KOPT-K1 (cell line): ENCODE measurements around the gene RAB6C.
"Not testable (repeated sequence)": the region's sequence is repeated elsewhere in the genome, so short reads cannot be mapped to it uniquely, and the experiment has no call there.

Experiments
- H3K27ac ChIP-seq: fragments of 200-600 bp; sonication (generic); 2 replicates; pipeline ENCODE4 v1.5.1; 2016; ENCODE audit warnings: antibody characterized with exemption, mild to moderate bottlenecking, low read depth, low read length; ENCODE audit not compliant: poor library complexity, severe bottlenecking
- H3K36me3 ChIP-seq: fragments of 200-600 bp; sonication (generic); 2 replicates; pipeline ENCODE4 v1.5.1; 2017; ENCODE audit warnings: antibody characterized with exemption, mild to moderate bottlenecking, low read length, moderate library complexity; ENCODE audit not compliant: insufficient read depth
- H3K9me3 ChIP-seq: fragments of 200-600 bp; sonication (generic); 2 replicates; pipeline ENCODE4 v1.5.1; 2017; ENCODE audit warnings: antibody characterized with exemption, low read length, mild to moderate bottlenecking; ENCODE audit not compliant: insufficient read depth, poor library complexity, severe bottlenecking

Gene RAB6C

DNA sequence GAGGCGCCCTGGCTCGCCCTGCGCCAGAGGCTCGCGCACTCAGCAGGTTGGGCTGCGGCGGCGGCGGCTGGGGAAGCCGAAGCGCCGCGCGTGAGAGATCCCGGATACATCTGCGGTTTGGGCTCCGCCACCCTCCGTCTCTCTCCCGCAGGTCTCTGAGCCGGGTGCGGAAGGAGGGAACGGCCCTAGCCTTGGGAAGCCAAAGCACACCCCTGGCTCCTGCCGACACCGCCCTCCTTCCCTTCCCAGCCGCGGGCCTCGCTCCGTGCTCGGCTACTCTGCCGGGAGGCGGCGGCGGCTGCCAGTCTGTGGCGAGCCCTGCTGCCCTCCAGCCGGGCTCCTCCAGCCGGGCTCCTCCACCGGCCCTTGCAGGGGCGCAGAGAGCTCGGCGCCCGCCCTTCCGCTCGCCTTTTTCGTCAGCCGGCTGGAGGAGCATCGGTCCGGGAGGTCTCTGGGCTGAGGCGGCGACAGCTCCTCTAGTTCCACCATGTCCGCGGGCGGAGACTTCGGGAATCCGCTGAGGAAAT is at the start of gene RAB6C:
TSS of gene RAB6C (plus strand) at position 38 of the 527 bp plus-strand sequence. CDS start at position 488, 450 bp downstream.
- not testable (repeated sequence) for H3K36me3 ChIP-seq, H3K27ac ChIP-seq

DNA sequence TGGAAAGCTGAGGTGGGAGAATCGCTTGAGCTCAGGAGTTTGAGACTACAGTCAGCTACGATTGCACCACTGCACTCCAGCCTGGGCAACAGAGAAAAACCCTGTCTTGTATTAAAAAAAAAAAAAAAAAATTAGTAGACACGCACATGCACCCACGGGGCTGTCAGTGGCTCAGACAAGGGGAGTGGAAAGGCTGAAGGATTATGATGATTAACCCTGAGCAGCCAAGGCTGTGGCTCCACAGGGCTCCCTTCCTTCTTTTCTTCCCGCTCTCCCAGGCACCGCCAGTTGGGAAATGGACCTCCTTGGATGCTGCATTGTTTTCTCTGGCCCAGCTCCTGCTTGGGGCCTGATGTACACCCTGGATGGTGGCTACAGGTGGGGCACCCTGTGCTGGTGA is 49.0 kb upstream of the RAB6C start:
- Histone ChIP-seq H3K27ac (no peak overlapping the region), H3K9me3 (no peaks in the 10 kb centered on the region), H3K36me3 (no peaks in the 10 kb centered on the region)

More for the DNA sequence above, at the start of gene RAB6C:
- not testable (repeated sequence) for H3K9me3 ChIP-seq

DNA sequence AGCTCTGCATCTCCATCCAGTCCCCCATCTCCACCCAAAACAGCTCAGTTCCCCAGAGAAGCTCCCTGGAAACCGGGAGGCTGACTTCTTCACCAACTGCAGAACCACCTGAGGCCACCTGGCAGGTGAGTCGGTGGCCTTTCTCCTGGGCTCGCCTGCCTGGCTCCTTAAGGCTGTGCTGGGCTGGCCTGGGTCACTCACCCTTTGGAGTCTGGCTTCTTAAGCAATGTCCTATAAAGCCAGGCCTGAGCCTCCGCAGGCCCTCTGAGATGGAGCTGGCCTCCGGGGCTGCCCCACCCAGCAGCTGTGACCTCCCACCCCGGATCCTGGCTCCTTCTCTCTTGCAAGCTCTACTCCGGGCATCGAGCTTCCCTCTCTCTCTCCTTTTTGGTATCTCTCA is 46.1 kb upstream of the RAB6C start:
- H3K36me3 ChIP-seq, H3K9me3 ChIP-seq, H3K27ac ChIP-seq: not testable (repeated sequence)

DNA sequence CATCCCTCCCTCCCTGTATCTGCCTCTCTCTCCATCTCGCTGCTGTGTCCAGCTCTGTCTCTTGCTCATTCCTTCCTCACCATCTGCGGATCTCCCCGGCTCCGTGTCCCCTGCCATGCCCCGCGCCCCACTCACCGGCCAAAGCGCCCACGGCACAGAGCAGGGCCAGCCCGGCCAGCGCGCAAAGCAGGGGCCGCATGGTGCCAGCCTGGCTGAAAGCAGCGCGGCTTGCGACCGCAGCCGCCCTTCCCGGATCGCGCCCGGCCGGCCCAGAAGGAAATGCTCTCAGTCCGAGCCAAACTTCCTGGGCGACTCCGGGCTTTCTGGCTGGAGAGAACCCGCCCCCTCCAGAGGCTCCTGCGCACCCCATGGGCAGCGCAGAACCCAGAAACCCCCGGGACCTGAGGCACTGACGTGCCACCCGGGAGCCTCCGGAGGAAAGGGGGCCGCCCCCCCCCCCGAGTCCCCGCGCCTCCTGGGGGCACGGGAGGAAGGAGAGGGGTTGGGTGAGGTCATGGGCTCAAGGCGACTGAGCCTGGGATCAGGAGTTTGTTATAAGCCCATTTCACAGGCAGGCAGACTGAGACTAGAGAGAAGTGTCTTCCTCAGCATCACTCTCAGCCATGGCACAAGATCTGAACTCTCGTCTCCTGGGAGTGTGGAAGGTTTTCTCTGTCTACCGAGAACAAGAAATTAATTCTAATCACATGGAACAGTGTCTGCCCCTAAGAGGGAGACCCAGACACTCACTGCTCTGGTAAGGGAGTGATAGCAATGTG is 45.2 kb upstream of the RAB6C start:
- Histone ChIP-seq H3K36me3 (no peaks in the 10 kb centered on the region), H3K27ac (no peak overlapping the region)

DNA sequence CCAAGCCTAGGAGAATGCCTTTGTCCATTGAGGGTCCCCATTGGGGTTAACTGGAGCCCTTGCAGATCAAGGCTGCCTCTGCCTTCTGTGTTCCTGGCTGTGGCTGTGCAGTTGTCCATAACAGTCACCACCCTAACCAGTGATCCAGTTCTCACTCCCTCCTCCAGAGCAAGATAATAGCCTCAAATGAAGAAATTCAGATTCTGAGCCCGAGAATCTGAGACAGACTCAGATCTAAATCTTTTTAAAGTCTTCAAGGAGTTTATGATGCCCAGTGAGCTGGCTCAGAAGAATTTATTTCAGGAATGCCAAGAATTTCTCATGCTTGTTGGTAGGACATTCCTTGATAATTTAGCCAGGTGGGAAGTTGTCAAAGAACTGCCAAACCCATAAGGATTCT is 44.3 kb upstream of the RAB6C start:
- Histone ChIP-seq H3K36me3 (no peaks in the 10 kb centered on the region), H3K27ac (no peak overlapping the region)

More for the DNA sequence above, 45.2 kb upstream of the RAB6C start:
- H3K9me3 ChIP-seq: no peaks in the 10 kb centered on the region

DNA sequence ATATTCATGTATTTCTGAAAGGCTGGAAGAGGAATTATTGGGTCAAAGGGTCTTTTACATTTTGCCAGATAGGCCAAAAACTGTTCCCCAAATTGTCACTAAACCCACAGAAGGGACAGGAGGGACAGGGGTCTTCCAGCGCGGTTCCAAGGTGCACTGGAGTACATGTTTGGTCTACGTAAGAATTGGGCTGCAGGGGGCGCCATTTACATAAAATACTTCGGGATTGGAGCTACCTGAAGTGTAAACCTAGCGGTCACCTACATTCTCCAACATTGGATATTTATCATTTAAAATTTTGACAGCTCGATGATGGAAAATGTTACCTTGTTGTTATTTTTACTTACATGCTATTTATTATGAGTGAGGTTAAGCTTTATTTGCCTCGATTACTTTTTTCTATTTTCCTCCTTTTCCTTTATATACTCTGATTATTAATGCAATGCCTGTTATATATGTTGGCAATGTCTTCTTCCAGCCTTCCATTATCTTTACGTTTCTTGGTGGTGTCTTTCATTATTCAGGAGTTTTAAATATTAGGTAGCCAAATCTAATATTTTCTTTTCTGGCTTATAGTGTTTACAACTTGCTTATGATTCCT is 43.0 kb upstream of the RAB6C start:
- H3K9me3 ChIP-seq: no peaks in the 10 kb centered on the region
- H3K36me3 ChIP-seq: no peaks in the 10 kb centered on the region
- no peak overlapping the region for H3K27ac ChIP-seq

More for the DNA sequence above, 44.3 kb upstream of the RAB6C start:
- H3K9me3 ChIP-seq: no peaks in the 10 kb centered on the region

DNA sequence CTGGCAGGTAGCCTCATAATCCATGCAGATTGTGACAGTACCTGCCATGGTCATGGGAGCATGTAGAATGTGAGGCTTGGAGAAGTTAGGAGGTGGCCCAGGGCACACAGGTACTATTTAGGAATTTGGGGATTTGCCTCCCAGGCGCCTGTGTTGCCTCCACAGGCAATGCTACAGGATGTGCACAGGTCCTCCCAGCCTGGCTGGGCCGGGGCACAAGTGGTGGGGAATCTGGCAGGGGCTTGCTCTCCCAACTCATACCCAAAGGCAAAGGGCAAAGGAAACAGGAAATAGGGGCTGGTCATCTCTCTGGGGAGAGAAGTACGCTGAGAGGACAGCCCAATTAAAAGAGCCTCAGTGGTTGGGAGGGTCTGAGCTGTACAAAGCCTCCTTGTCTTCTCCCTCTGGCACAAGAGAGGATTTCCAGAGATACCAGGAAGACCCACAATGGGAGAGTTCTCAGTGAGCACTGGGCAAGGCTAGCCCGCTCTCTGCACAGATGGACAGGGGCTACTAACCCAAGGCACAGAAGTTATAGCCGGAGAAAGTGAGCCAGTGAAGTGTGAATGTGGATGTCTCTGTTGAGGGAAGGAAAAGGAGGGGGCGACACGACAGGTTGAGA is 40.5 kb upstream of the RAB6C start:
- not testable (repeated sequence) for H3K9me3 ChIP-seq, H3K36me3 ChIP-seq, H3K27ac ChIP-seq

DNA sequence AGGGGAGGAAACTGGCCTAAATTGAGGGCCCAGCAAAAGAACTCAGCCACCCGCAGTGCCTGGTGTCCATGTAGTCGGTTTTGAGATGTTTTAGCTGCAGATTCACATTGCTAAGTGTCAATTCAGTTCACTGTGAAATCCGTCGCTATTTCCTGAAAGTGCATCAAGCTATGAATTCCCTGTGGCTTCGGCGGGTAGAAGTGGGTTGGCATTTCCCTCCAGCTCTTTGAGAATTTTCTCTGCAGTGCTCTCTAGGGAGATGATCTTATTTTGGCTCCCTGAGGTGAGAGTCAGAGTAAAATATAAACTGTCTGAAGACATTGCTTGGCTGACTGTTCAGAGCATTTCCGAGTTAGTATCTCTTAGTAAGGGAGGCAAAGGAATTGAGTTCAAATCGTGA is 36.0 kb upstream of the RAB6C start:
- H3K9me3 ChIP-seq, H3K36me3 ChIP-seq, H3K27ac ChIP-seq: not testable (repeated sequence)

DNA sequence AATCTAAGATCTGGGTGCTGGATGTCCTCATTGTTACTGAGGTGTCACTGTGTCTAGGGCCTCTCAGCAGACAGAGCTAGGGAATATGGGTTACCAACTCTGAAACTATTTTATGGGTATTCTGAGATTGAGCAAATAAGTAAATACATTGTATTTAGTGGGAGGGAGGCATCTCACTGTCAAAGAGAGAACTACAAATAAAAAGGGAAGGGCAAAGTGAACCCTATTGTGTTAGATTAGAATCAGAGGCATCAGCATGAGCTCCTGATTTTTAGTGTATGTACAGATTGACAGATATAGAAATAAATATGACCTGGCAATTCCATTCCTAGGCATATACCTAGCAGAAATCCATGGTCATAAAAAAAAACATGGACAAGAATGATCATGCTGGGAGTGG is 33.9 kb upstream of the RAB6C start:
- Histone ChIP-seq H3K36me3 (no peaks in the 10 kb centered on the region), H3K9me3 (no peaks in the 10 kb centered on the region), H3K27ac (no peak overlapping the region)

DNA sequence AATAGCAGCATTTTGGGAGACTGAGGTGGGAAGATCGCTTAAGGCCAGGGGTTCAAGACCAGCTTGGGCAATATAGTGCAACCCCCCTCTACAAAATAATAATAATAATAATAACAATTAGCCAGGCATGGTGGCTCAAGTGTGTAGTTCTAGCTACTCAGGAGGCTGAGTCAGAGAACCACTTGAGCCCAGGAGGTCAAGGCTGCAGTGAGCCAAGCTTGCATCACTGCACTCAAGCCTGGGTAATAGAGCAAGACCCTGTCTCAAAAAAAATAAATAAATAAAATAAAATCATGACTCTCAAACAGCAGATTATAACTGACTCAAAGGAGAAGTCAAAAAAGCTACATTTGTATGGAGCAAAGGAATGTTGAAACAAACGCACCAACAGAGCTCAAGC is 31.8 kb upstream of the RAB6C start:
- not testable (repeated sequence) for H3K36me3 ChIP-seq

DNA sequence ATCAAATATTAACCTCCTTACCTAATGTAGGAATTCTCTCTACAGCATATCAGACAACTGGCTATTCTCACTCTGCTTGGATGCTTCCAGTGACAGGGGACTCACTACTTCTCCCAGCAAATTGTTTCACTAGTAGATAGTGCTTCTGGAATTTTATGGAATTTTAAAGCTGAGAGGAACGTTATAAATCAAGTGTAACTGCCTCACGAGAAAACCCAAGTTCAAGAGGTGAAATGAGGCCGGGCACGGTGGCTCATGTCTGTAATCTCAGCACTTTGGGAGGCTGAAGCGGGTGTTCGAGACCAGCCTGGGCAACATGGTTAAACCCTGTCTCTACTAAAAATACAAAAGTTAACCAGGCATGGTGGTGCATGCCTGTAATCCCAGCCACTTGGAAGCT is 23.3 kb upstream of the RAB6C start:
- not testable (repeated sequence) for H3K27ac ChIP-seq, H3K9me3 ChIP-seq

More for the DNA sequence above, 31.8 kb upstream of the RAB6C start:
- not testable (repeated sequence) for H3K27ac ChIP-seq, H3K9me3 ChIP-seq

DNA sequence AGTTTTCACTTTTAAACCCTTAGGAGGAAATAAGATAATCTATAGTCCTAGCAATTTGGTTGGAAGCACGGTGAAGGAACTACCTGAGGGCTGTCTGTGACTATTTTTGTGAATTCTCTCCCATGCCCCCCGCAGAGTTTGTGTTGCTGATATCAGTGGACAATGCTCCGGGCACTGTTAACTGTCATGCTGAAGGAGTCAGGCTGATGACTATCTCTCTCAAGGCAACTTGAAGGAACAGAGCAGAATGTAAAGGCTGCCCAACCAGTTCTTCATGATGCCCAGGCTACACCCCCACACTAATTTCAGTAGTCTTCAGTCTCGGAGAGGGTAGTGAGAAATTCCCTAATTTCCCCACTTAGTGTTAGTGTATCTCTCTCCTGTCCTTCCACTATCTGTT is 21.6 kb upstream of the RAB6C start:
- no peak overlapping the region for H3K27ac ChIP-seq

More for the DNA sequence above, 23.3 kb upstream of the RAB6C start:
- H3K36me3 ChIP-seq: not testable (repeated sequence)

DNA sequence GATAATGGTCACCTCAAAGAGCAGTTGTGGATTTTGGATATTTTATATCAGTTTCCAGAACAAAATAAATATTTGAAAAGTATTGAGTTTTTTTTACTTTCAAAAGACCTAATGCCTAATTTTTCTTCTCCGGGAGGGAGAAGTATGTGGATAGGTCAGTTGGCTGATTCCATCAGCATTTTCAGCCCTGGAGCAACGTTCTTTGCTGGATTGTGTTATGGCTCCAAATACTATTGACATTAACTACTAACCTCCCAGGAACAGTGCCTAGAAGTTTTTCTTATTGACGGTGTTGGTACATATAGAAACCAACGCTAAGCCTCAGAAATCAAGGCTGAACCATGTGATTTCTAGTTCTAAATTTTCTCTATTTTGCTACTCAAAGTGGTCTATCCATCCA is 20.7 kb upstream of the RAB6C start:
- not testable (repeated sequence) for H3K27ac ChIP-seq, H3K9me3 ChIP-seq, H3K36me3 ChIP-seq

More for the DNA sequence above, 21.6 kb upstream of the RAB6C start:
- no peaks in the 10 kb centered on the region for H3K36me3 ChIP-seq
- no peaks in the 10 kb centered on the region for H3K9me3 ChIP-seq

DNA sequence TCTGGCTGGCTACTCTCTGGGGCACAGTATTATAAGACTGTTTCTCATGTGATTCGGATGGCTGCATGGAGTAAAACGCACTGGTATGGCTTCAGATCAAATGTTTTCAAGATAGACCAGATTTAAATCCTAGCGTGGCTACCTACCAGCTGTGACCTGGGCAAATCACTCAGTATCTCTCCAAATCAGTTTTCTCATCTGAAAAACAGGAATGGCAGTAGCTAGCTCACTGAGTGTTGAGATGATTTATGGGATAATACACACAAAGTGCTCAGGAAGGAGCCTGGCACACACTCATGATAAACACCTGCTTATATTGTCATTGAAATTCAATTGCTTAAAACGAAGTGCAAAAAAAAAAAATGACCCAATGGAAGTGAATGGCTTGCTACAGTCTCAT is 10.9 kb upstream of the RAB6C start:
- H3K9me3 ChIP-seq, H3K36me3 ChIP-seq, H3K27ac ChIP-seq: not testable (repeated sequence)

DNA sequence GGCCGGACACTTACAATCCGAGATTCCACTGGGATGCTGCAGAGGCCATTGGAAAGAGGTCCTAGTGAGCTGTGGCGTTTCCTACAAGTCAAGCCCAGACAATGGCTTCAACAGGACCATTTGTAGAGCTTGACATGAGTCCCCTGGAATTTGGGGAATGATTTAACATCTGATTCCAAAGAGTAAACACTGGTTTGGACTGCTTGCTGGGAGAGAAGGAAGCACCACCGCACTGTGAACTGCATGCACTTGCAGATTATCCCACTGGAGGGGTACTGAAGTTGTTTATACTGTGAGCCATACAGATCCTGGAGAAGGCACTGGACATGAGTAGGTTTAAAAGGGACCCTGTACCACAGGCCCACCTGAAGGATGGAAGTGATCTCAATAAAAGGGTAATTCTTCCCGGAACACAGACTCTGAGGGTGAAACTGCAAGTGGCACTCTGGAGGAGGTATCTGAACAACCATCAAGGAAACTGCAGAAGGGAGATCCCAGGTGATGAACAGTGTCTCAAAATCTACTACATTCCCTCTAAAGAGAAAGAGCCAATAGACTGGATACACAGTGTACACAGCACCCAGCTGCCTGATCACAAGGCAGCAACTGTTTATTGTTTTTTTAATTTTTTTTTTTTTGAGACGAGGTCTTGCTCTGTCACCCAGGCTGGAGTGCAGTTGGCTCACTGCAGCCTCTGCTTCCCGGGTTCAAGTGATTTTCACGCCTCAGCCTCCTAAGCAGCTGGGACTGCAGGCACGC is 4.3 kb upstream of the RAB6C start:
- H3K36me3 ChIP-seq: no peaks in the 10 kb centered on the region
- no peaks in the 10 kb centered on the region for H3K9me3 ChIP-seq
- H3K27ac ChIP-seq: no peak overlapping the region
